ENCODE results near the gene NPSR1. TPM values are rescaled to one million over a fixed set of nuclear protein-coding genes. Genes with fewer than 3 reads are reported as not detected.

Gene NPSR1
- total RNA-seq, 1 donor from 2014 or later: not detected

DNA sequence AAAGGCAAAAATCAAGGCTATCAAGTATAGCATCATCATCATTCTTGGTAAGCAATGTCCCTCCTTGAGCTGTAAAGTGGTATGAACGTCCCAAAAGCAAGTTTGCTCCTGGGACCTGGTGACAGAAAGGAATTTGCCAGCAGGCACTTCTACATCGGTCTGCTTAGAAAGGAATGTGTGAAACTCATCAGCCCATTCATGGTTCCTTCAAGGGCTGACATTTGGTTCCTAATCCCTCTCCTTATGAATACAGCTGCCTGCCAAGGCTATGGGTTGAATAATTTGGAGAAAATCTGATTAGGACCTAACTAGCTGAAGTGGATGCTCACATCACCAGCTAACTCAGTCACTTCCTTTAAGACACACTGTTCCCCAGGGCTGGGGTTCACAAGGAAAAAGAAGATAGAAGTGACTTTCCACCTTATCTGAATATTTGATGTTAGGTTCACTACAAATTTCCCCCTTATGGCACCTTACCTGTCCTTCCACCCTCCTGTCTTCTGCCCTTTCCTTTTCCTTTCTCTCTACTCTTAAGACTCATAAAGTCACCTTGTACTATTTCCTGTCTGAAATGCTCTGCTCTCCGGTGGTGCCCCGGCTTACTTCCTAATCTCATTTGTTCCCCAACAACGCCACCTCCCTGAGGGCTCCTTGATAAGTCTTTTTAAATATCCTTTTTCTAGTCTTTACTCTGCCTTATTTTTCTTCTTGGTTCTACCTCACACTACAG lies 187.1 kb downstream of the NPSR1 start:
- H3K9me3 Mint-ChIP-seq (ENCODE audit: low read depth): no peaks in the 10 kb centered on the region
- TF ChIP-seq, protein P1, sequence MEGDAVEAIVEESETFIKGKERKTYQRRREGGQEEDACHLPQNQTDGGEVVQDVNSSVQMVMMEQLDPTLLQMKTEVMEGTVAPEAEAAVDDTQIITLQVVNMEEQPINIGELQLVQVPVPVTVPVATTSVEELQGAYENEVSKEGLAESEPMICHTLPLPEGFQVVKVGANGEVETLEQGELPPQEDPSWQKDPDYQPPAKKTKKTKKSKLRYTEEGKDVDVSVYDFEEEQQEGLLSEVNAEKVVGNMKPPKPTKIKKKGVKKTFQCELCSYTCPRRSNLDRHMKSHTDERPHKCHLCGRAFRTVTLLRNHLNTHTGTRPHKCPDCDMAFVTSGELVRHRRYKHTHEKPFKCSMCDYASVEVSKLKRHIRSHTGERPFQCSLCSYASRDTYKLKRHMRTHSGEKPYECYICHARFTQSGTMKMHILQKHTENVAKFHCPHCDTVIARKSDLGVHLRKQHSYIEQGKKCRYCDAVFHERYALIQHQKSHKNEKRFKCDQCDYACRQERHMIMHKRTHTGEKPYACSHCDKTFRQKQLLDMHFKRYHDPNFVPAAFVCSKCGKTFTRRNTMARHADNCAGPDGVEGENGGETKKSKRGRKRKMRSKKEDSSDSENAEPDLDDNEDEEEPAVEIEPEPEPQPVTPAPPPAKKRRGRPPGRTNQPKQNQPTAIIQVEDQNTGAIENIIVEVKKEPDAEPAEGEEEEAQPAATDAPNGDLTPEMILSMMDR (IDR thresholded peaks at IDR 0.05; ENCODE audit: unreplicated experiment): no peak
- no peak for DNase-seq (ENCODE audit: low spot score, unreplicated experiment)
- peak overlapping the region; percentile 33 for H3K27ac Mint-ChIP-seq
- H3K4me3 Mint-ChIP-seq (ENCODE audit: low read depth): no peak overlapping the region
- peaks cover 2% of the 10 kb centered on the region for H3K36me3 Mint-ChIP-seq (ENCODE audit: insufficient read depth)
- H3K27me3 Mint-ChIP-seq: peaks cover 12% of the 10 kb centered on the region
- peaks cover 34% of the 10 kb centered on the region for H3K4me1 Mint-ChIP-seq (ENCODE audit: low read depth)

DNA sequence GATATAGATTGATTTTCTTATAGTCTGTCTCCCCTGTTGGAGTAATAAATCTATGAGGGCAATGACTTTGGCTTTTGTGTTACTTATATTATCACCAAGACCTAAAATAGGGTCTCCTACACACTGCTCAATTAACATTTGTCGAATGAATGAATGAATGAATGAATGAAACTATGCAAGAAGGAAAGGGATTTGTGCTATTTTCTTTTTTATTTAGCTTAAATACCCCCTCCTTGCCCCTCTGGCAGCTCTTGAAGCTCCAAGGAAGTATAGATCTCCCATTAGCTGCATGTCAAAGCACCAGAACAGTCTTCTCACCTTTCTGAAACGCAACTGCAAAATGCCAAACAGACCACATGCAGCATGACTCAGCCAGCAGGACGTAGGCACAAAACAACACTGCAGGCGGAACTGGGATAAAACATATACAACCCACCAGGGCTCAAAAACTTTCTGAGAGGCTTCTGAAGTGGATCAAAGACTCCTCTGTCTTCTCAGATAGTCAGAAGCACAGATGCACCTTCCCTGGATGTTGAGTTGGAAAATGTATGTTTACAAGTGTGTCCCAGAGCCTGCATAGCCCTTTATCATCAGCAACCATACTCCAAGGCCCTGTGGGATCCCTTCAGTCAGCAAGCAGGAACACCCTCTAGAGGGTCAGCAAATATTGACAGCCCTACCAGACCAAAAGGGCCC lies 187.8 kb downstream of the NPSR1 start:
- DNase-seq (ENCODE audit: low spot score, unreplicated experiment): no peak
- peak overlapping the region; percentile 80 for H3K27ac Mint-ChIP-seq

GRCh38 chr7:34846976-34847375 lies 189.0 kb downstream of the NPSR1 start:
- Mint-ChIP-seq H3K27me3 (peaks cover 7% of the 10 kb centered on the region), H3K36me3 (ENCODE audit: insufficient read depth) (peaks cover 2% of the 10 kb centered on the region), H3K27ac (no peak overlapping the region), H3K9me3 (ENCODE audit: low read depth) (no peaks in the 10 kb centered on the region), H3K4me1 (ENCODE audit: low read depth) (peaks cover 30% of the 10 kb centered on the region), H3K4me3 (ENCODE audit: low read depth) (no peak overlapping the region)
- no peak for DNase-seq (ENCODE audit: low spot score, unreplicated experiment)
- TF ChIP-seq, protein P1 (IDR thresholded peaks at IDR 0.05; ENCODE audit: unreplicated experiment): no peak

More for the DNA sequence above, 187.8 kb downstream of the NPSR1 start:
- Mint-ChIP-seq H3K9me3 (ENCODE audit: low read depth) (no peaks in the 10 kb centered on the region), H3K27me3 (peaks cover 10% of the 10 kb centered on the region), H3K4me3 (ENCODE audit: low read depth) (no peak overlapping the region), H3K4me1 (ENCODE audit: low read depth) (peaks cover 31% of the 10 kb centered on the region), H3K36me3 (ENCODE audit: insufficient read depth) (peaks cover 2% of the 10 kb centered on the region)
- TF ChIP-seq, protein P1 (IDR thresholded peaks at IDR 0.05; ENCODE audit: unreplicated experiment): no peak

DNA sequence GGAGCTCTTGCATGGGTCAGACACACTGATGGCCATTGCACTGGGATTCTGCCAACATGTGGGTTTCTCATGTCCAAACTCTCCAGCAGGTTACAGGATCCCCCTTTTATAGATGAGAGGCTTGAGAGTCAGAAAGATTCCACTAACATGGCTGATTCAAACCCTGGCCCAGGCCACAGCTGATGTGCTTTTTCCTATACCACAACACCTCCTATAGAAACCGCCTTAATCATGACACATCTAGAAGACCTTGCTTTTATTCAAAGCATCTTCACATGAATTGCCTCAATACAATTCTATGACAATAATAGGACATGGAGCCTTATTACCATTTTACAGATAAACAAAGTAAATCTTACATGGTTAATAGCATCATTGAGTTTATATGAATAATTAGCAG lies 190.7 kb downstream of the NPSR1 start:
- Mint-ChIP-seq H3K4me1 (ENCODE audit: low read depth) (peaks cover 26% of the 10 kb centered on the region), H3K27me3 (peaks cover 8% of the 10 kb centered on the region), H3K27ac (no peak overlapping the region), H3K4me3 (ENCODE audit: low read depth) (no peak overlapping the region), H3K36me3 (ENCODE audit: insufficient read depth) (peaks cover 2% of the 10 kb centered on the region), H3K9me3 (ENCODE audit: low read depth) (no peaks in the 10 kb centered on the region)
- TF ChIP-seq, protein P1 (IDR thresholded peaks at IDR 0.05; ENCODE audit: unreplicated experiment): no peak
- no peak for DNase-seq (ENCODE audit: low spot score, unreplicated experiment)

- H3K27me3 Mint-ChIP-seq: peaks cover 8% of the 10 kb centered on the region
- H3K4me3 Mint-ChIP-seq (ENCODE audit: low read depth): no peak overlapping the region
- TF ChIP-seq, protein P1 (IDR thresholded peaks at IDR 0.05; ENCODE audit: unreplicated experiment): no peak
- no peak overlapping the region for H3K27ac Mint-ChIP-seq
- H3K36me3 Mint-ChIP-seq (ENCODE audit: insufficient read depth): no peaks in the 10 kb centered on the region
- DNase-seq (ENCODE audit: low spot score, unreplicated experiment): no peak
- H3K4me1 Mint-ChIP-seq (ENCODE audit: low read depth): peaks cover 19% of the 10 kb centered on the region
- no peaks in the 10 kb centered on the region for H3K9me3 Mint-ChIP-seq (ENCODE audit: low read depth)
Measured at GRCh38 chr7:34849163-34849960, 191.3 kb downstream of the NPSR1 start.
